Heart left ventricle (tissue), 13 donors: ENCODE measurements around the gene FTCDNL1.

ENCODE experiments used
- POLR2A ChIP-seq, 2 donors: fragments of 450-650 bp; IDR thresholded peaks; one replicate each; pipeline ENCODE4 v1.6.1; 2017; ENCODE audit warnings: antibody characterized with exemption in 2 of 2, mild to moderate bottlenecking in 2 of 2, moderate library complexity in 2 of 2
- TF ChIP-seq, protein P1 (sequence below), 12 donors: fragments of 200-600 bp; sonication (generic) in 4 of 12; IDR thresholded peaks; one replicate each; pipeline versions ENCODE4 v1.5.0 to v1.8.0; 2018 to 2022; ENCODE audit warnings: antibody characterized with exemption in 12 of 12, mild to moderate bottlenecking in 5 of 12
- donor health status: ischemic (EF 13 %, LVEDD 7.1; RV severe dilation, severe dysfunction).
- donor health status: DM: no; HTN: yes; CAD: no.
- donor health status: DM: no; HTN: no; CAD: no.
- donor health status: ischemic (EF 25% LVEDD 6.9; RV normal size, moderate dysfunction).
- donor health status: ischemic (EF 25% LVEDD 5.7; RV mildly dilated, moderate dysfunction).
- donor health status: ischemic (EF 35%, LVEDD 5.7; RV mildly dilated, moderate dysfunction).
- donor health status: nonischemic (EF 11% LVEDD 7.7; RV severe dilation, severe dysfunction).
- donor health status: DM: yes; HTN: yes; CAD: no.
- donor health status: PGD.
- donor health status: ischemic (EF 29% LVEDD 5.4; RV normal size, mild dysfunction).
- donor health status: nonischemic (EF 23%, LVEDD 6.1; RV moderate dilation, normal function).

DNA sequence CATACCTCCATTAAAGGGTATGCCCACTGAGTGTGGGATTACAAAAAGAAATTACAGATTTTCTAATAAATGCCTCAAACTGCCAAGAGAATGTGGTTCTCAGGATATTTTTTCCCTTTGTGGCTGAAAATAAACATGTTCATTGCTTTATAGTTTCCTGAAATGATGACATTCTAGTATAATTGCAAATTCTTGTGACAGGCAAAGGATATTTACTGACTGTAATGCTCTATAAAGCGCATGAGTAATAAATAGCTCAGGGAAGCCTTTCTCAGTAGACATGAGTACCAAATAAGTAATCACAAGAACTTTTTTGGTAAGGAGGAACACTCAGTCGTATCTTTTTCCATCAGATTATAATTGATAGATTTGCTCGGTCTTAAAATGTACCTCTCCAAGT is 72.3 kb downstream of the FTCDNL1 start:
- TF ChIP-seq, protein P1, sequence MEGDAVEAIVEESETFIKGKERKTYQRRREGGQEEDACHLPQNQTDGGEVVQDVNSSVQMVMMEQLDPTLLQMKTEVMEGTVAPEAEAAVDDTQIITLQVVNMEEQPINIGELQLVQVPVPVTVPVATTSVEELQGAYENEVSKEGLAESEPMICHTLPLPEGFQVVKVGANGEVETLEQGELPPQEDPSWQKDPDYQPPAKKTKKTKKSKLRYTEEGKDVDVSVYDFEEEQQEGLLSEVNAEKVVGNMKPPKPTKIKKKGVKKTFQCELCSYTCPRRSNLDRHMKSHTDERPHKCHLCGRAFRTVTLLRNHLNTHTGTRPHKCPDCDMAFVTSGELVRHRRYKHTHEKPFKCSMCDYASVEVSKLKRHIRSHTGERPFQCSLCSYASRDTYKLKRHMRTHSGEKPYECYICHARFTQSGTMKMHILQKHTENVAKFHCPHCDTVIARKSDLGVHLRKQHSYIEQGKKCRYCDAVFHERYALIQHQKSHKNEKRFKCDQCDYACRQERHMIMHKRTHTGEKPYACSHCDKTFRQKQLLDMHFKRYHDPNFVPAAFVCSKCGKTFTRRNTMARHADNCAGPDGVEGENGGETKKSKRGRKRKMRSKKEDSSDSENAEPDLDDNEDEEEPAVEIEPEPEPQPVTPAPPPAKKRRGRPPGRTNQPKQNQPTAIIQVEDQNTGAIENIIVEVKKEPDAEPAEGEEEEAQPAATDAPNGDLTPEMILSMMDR (IDR thresholded peaks at IDR 0.05), result no peak
- no peak for TF ChIP-seq POLR2A (IDR thresholded peaks at IDR 0.05)
